T-helper 2 cell treated with Interferon-gamma antibody and Interleukin-4, amounts not matched to agents 100 ng/mL and 5 ng/mL, for 36 hours (primary cell): ENCODE results near the gene ASB4. TPM values are rescaled to one million over a fixed set of nuclear protein-coding genes. Genes with fewer than 3 reads are reported as not detected.

Experiments
- intact Hi-C: fragments of 100-400 bp; cut with micrococcal nuclease; formaldehyde crosslinking; loops from one replicate; pipeline ENCODE4 v1.15.1; 2023
- total RNA-seq: library from RNA; stranded (reverse); gene quantifications from 2 replicates; pipeline ENCODE4 v1.2.3, GENCODE V29; 2022

The ASB4 gene
- total RNA-seq, 1 donor from 2014 or later = not detected

GRCh38 chr7:95478272-95479037 lies 7.3 kb upstream of the ASB4 start:
- intact Hi-C loops = loop anchor here (5.0 to 10.0 kb wide), 4 partner anchors 41 to 286 kb away; partner anchors contain the start of gene PON2

- intact Hi-C loops = loop anchor here (5.0 to 10.0 kb wide), 4 partner anchors 43 to 288 kb away; partner anchors contain the start of gene PON2
Observed at GRCh38 chr7:95479992-95480624, 5.6 kb upstream of the ASB4 start.

GRCh38 chr7:95481271-95482165 lies 4.2 kb upstream of the ASB4 start:
- intact Hi-C loops = no loop called here

- intact Hi-C loops = no loop called here
Observed at GRCh38 chr7:95482424-95482823, 3.3 kb upstream of the ASB4 start.

GRCh38 chr7:95490231-95490762 lies 4.6 kb downstream of the ASB4 start:
- intact Hi-C loops = no loop called here

- intact Hi-C loops = no loop called here
Observed at GRCh38 chr7:95491201-95491600, 5.5 kb downstream of the ASB4 start.

- intact Hi-C loops = no loop called here
Observed at GRCh38 chr7:95491634-95492314, 6.0 kb downstream of the ASB4 start.

- intact Hi-C loops = no loop called here
Observed at GRCh38 chr7:95493247-95493646, 7.5 kb downstream of the ASB4 start.

GRCh38 chr7:95493844-95494243 lies 8.1 kb downstream of the ASB4 start:
- intact Hi-C loops = no loop called here

- intact Hi-C loops = loop anchor here (1.0 to 10.0 kb wide), 6 partner anchors 8 to 1497 kb away; partner anchors contain the start of genes BET1, COL1A2, PON2 and SGCE
Observed at GRCh38 chr7:95501261-95501832, 15.6 kb downstream of the ASB4 start.

GRCh38 chr7:95502403-95502802 lies 16.7 kb downstream of the ASB4 start:
- intact Hi-C loops = loop anchor here (5.0 to 10.0 kb wide), 4 partner anchors 65 to 1498 kb away; partner anchors contain the start of genes BET1, COL1A2, PON2 and SGCE

- intact Hi-C loops = loop anchor here (5.0 to 10.0 kb wide), 4 partner anchors 66 to 1499 kb away; partner anchors contain the start of genes BET1, COL1A2, PON2 and SGCE
Observed at GRCh38 chr7:95503271-95504131, 17.8 kb downstream of the ASB4 start.

GRCh38 chr7:95504132-95504588 lies 18.4 kb downstream of the ASB4 start:
- intact Hi-C loops = loop anchor here (5.0 to 10.0 kb wide), 4 partner anchors 67 to 1499 kb away; partner anchors contain the start of genes BET1, COL1A2, PON2 and SGCE

- intact Hi-C loops = loop anchor here (1.0 to 10.0 kb wide), 3 partner anchors 7 to 1504 kb away; partner anchors contain the start of genes BET1 and SGCE
Observed at GRCh38 chr7:95508780-95509179, 23.0 kb downstream of the ASB4 start.

- intact Hi-C loops = loop anchor here (1.0 to 10.0 kb wide), 3 partner anchors 8 to 1504 kb away; partner anchors contain the start of genes BET1 and SGCE
Observed at GRCh38 chr7:95509199-95509598, 23.5 kb downstream of the ASB4 start.

- intact Hi-C loops = loop anchor here (1.0 kb wide), 2 partner anchors 179 to 360 kb away; no protein-coding TSS in a partner anchor
Observed at GRCh38 chr7:95511716-95512260, 26.0 kb downstream of the ASB4 start.

GRCh38 chr7:95517458-95517857 lies 31.7 kb downstream of the ASB4 start:
- intact Hi-C loops = no loop called here

- intact Hi-C loops = no loop called here
Observed at GRCh38 chr7:95517870-95518269, 32.1 kb downstream of the ASB4 start.
